Parathyroid adenoma (tissue), 2 donors: ENCODE data around the gene TMEM108.

ENCODE experiments used
- H2AFZ ChIP-seq: fragments of 300-600 bp; sonication (generic); one replicate; pipeline ENCODE4 v1.7.0; 2017; ENCODE audit warnings: antibody characterized with exemption, mild to moderate bottlenecking
- H3K27ac ChIP-seq: fragments of 300-600 bp; sonication (generic); one replicate; pipeline ENCODE4 v1.7.0; 2017
- H3K27me3 ChIP-seq: fragments of 300-600 bp; sonication (generic); one replicate; pipeline ENCODE4 v1.7.0; 2017; ENCODE audit warnings: low read length; ENCODE audit not compliant: control insufficient read depth, insufficient read depth
- H3K36me3 ChIP-seq: fragments of 300-600 bp; sonication (generic); one replicate; pipeline ENCODE4 v1.7.0; 2017; ENCODE audit warnings: low read length; ENCODE audit not compliant: control insufficient read depth, insufficient read depth
- H3K4me1 ChIP-seq: fragments of 300-600 bp; sonication (generic); one replicate; pipeline ENCODE4 v1.7.0; 2017; ENCODE audit warnings: control low read depth
- H3K4me2 ChIP-seq: fragments of 300-600 bp; sonication (generic); one replicate; pipeline ENCODE4 v1.7.0; 2017; ENCODE audit warnings: low read length
- H3K4me3 ChIP-seq: fragments of 300-600 bp; sonication (generic); one replicate; pipeline ENCODE4 v1.7.0; 2017; ENCODE audit warnings: low read depth, low read length
- H3K79me2 ChIP-seq: fragments of 300-600 bp; sonication (generic); one replicate; pipeline ENCODE4 v1.7.0; 2017; ENCODE audit warnings: control low read depth
- H3K9ac ChIP-seq: fragments of 300-600 bp; sonication (generic); one replicate; pipeline ENCODE4 v1.7.0; 2017; ENCODE audit warnings: mild to moderate bottlenecking
- H3K9me3 ChIP-seq: fragments of 300-600 bp; sonication (generic); one replicate; pipeline ENCODE4 v1.7.0; 2017; ENCODE audit warnings: low read length; ENCODE audit not compliant: control insufficient read depth
- TF ChIP-seq, protein P1 (sequence below): fragments of 300-600 bp; sonication (generic); IDR thresholded peaks from one replicate; pipeline ENCODE4 v1.7.0; 2017; ENCODE audit warnings: antibody characterized with exemption, mild to moderate bottlenecking
- donor health status: primary hyperparathyroidism.

TMEM108 gene

DNA sequence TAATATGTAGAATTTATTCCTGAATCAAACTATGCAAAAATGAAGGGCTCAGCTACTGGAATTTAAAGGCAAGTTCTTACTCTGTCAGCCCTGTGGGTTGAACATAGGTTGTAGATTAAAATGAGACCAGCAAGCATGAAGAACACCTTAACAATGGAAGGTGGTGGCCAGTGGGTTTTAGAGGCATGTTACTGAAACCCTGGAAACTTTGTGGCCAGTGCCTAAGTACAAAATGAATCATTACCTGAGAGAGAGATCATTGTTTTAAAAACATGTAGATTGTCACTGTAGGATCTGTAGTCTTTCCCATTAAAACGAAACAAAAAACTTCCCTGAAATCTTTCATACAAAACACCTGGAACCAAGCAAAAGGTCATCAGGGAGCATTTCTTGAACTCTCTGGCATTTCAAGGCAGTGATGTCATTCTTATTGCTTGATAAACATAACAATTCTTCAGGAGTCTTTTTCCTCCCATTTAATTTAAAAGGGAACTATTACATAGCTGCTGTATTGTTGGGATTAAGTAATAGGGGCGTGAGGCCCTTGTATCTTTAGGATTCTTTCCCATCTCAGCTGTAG lies 51.8 kb downstream of the TMEM108 start:
- Histone ChIP-seq H3K36me3 (no peaks in the 10 kb centered on the region), H3K4me3 (no peak overlapping the region), H3K27ac (no peak overlapping the region), H2AFZ (no peak overlapping the region), H3K27me3 (no peaks in the 10 kb centered on the region), H3K9me3 (no peaks in the 10 kb centered on the region), H3K79me2 (no peaks in the 10 kb centered on the region), H3K4me2 (no peak overlapping the region), H3K9ac (no peak overlapping the region), H3K4me1 (no peaks in the 10 kb centered on the region)
- TF ChIP-seq, protein P1, sequence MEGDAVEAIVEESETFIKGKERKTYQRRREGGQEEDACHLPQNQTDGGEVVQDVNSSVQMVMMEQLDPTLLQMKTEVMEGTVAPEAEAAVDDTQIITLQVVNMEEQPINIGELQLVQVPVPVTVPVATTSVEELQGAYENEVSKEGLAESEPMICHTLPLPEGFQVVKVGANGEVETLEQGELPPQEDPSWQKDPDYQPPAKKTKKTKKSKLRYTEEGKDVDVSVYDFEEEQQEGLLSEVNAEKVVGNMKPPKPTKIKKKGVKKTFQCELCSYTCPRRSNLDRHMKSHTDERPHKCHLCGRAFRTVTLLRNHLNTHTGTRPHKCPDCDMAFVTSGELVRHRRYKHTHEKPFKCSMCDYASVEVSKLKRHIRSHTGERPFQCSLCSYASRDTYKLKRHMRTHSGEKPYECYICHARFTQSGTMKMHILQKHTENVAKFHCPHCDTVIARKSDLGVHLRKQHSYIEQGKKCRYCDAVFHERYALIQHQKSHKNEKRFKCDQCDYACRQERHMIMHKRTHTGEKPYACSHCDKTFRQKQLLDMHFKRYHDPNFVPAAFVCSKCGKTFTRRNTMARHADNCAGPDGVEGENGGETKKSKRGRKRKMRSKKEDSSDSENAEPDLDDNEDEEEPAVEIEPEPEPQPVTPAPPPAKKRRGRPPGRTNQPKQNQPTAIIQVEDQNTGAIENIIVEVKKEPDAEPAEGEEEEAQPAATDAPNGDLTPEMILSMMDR: no peak

DNA sequence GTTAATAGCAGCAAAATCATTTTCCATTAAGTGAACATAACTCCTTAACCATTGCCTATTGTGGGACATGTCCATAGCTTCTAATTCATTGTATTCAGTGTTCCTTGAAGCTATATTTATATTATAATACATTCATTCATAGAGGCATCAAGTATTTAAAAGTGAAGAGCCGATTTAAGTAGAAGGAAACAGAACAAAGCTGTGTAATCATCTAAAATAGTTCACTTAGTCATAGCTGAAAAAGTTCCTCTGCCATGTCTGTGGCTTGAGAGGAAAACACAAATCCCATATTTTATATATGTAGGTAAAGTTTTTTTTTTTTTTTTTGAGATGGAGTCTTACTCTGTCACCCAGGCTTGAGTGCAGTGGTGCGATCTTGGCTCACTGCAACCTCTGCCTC lies 54.5 kb downstream of the TMEM108 start:
- no peaks in the 10 kb centered on the region for H3K79me2 ChIP-seq
- H3K4me2 ChIP-seq: no peak overlapping the region
- no peaks in the 10 kb centered on the region for H3K27me3 ChIP-seq
- H3K36me3 ChIP-seq: no peaks in the 10 kb centered on the region
- TF ChIP-seq, protein P1: no peak
- H3K4me1 ChIP-seq: no peaks in the 10 kb centered on the region
- H3K9me3 ChIP-seq: no peaks in the 10 kb centered on the region
- H2AFZ ChIP-seq: no peak overlapping the region
- H3K9ac ChIP-seq: no peak overlapping the region
- H3K4me3 ChIP-seq: no peak overlapping the region
- H3K27ac ChIP-seq: no peak overlapping the region

DNA sequence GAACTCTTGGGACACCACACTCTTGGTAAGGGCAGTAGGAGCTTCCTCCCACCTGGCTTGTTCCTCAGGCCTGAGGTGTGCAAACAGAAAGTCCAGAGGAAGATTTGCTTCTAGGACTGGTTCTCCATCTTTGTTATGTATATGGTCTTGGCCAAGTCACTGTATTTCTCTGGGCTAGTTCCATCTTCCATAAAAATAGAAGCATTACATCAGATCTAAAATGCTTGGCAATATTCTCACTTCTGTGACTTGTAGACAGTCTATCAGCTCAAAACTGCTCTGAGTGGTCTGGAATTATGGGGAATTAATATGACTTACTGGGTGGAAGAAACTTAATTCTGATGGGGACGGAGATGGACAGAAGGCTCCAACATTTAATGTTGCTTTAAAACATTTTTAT lies 55.2 kb downstream of the TMEM108 start:
- Histone ChIP-seq H3K9me3 (no peaks in the 10 kb centered on the region), H3K9ac (no peak overlapping the region), H3K4me3 (no peak overlapping the region), H3K27me3 (no peaks in the 10 kb centered on the region), H3K79me2 (no peaks in the 10 kb centered on the region), H2AFZ (no peak overlapping the region), H3K4me2 (no peak overlapping the region), H3K27ac (no peak overlapping the region), H3K4me1 (no peaks in the 10 kb centered on the region), H3K36me3 (no peaks in the 10 kb centered on the region)
- TF ChIP-seq, protein P1: no peak

DNA sequence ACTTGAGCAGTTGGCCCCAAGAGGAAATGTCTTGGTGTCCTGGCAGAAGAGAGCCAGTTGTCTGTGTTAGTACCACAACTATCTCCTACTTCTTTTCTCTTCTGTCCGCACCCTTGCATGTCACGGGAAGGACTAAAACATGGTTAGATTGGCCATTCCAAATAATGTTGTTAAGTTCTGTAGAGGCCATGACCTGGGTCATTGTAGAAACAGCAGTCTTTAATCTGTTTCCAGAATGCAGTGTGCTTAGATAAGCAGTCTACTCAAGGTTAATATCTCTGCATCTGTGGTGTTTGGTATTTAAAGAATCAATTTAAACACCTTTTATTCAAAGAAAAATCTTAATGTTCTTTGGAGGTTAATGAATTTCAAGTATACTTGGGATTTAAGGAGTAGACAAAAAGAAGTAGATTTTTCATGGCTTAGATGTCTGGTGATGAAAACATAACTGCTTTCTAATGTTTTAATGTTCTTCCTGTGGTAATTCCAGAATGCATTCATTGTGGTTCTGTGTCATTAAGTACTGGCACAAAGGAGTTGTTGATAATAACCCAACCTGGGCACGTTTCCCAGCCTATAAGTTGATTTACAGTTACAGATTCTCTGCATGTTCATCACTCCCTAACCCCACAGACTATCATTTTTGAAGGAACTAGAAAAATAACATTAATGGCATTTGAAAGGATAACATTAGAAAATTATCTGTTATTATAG lies 58.9 kb downstream of the TMEM108 start:
- H3K4me1 ChIP-seq: no peaks in the 10 kb centered on the region
- H3K27me3 ChIP-seq: no peaks in the 10 kb centered on the region
- H3K36me3 ChIP-seq: no peaks in the 10 kb centered on the region
- no peaks in the 10 kb centered on the region for H3K9me3 ChIP-seq
- TF ChIP-seq, protein P1: no peak
- no peak overlapping the region for H3K4me2 ChIP-seq
- no peak overlapping the region for H3K4me3 ChIP-seq
- H3K27ac ChIP-seq: no peak overlapping the region
- H3K9ac ChIP-seq: no peak overlapping the region
- no peak overlapping the region for H2AFZ ChIP-seq
- no peaks in the 10 kb centered on the region for H3K79me2 ChIP-seq

DNA sequence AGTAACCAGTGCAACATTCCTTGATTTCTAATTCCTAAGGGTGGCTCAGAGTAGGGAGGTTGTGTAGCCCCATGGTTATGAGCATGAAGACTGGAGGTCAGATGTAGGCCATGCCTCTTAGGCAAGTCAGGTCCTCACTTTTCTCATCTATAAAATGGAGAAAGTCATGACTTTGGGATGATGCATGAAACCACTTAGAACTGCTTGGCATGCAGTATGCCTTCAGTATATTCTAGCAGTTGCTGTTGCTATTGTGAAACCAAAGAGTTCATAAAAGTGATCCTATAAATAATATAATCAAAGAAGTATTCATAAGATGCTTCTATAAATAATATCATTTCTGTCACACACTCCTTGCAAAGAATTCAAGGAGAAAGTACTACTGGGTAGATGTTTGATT lies 65.5 kb downstream of the TMEM108 start:
- no peak overlapping the region for H2AFZ ChIP-seq
- no peaks in the 10 kb centered on the region for H3K27me3 ChIP-seq
- H3K4me1 ChIP-seq: no peaks in the 10 kb centered on the region
- TF ChIP-seq, protein P1: no peak
- H3K79me2 ChIP-seq: no peaks in the 10 kb centered on the region
- H3K9me3 ChIP-seq: no peaks in the 10 kb centered on the region
- no peak overlapping the region for H3K4me3 ChIP-seq
- H3K9ac ChIP-seq: no peak overlapping the region
- no peak overlapping the region for H3K27ac ChIP-seq
- H3K36me3 ChIP-seq: no peaks in the 10 kb centered on the region
- no peak overlapping the region for H3K4me2 ChIP-seq
